HG03097 (cell line): ENCODE data around the gene WFDC12.
"Not testable (repeated sequence)": the region's sequence is repeated elsewhere in the genome, so short reads cannot be mapped to it uniquely, and the experiment has no call there.

Experiments
- ATAC-seq: cut with Tn5 transposase; IDR thresholded peaks from one replicate; pipeline ENCODE4 v1.9.1; 2021; ENCODE audit not compliant: unreplicated experiment, low FRiP score

The WFDC12 gene

GRCh38 chr20:45124365-45124764, at the start of gene WFDC12:
TSS of gene WFDC12 (minus strand) at chr20:45124465. CDS start at chr20:45124447, 18 bp downstream.
- ATAC-seq = no peak

- no peak for ATAC-seq
Observed at GRCh38 chr20:45173522-45173921, 49.3 kb upstream of the WFDC12 start.

GRCh38 chr20:45164906-45165305, 40.6 kb upstream of the WFDC12 start:
- no peak for ATAC-seq

- no peak for ATAC-seq
Observed at GRCh38 chr20:45163083-45163803, 39.0 kb upstream of the WFDC12 start.

GRCh38 chr20:45157962-45158361, 33.7 kb upstream of the WFDC12 start:
- no peak for ATAC-seq

- ATAC-seq = no peak
Observed at GRCh38 chr20:45156713-45157112, 32.4 kb upstream of the WFDC12 start.

- not testable (repeated sequence) for ATAC-seq
Observed at GRCh38 chr20:45154794-45155193, 30.5 kb upstream of the WFDC12 start.

GRCh38 chr20:45154183-45154582, 29.9 kb upstream of the WFDC12 start:
- ATAC-seq = no peak

- ATAC-seq = no peak
Observed at GRCh38 chr20:45153752-45154151, 29.5 kb upstream of the WFDC12 start.

- no peak for ATAC-seq
Observed at GRCh38 chr20:45153147-45153546, 28.9 kb upstream of the WFDC12 start.

- ATAC-seq = no peak
Observed at GRCh38 chr20:45152405-45152804, 28.1 kb upstream of the WFDC12 start.

- ATAC-seq = no peak
Observed at GRCh38 chr20:45149062-45149461, 24.8 kb upstream of the WFDC12 start.

GRCh38 chr20:45140836-45141235, 16.6 kb upstream of the WFDC12 start:
- no peak for ATAC-seq

- ATAC-seq = not testable (repeated sequence)
Observed at GRCh38 chr20:45139733-45140375, 15.6 kb upstream of the WFDC12 start.

- ATAC-seq = no peak
Observed at GRCh38 chr20:45138561-45139300, 14.5 kb upstream of the WFDC12 start.

- ATAC-seq = no peak
Observed at GRCh38 chr20:45136911-45137310, 12.6 kb upstream of the WFDC12 start.

GRCh38 chr20:45128099-45128498, 3.8 kb upstream of the WFDC12 start:
- ATAC-seq = no peak

- ATAC-seq = no peak
Observed at GRCh38 chr20:45121388-45121787, 2.9 kb downstream of the WFDC12 start.

GRCh38 chr20:45119556-45120266, 4.6 kb downstream of the WFDC12 start:
- no peak for ATAC-seq

- no peak for ATAC-seq
Observed at GRCh38 chr20:45118028-45118427, 6.2 kb downstream of the WFDC12 start.

GRCh38 chr20:45117581-45117980, 6.7 kb downstream of the WFDC12 start:
- ATAC-seq = no peak
